HG03521 (cell line): ENCODE results near the gene IGF1R.
"Not testable (repeated sequence)": the region's sequence is repeated elsewhere in the genome, so short reads cannot be mapped to it uniquely, and the experiment has no call there.

Experiments
- ATAC-seq: cut with Tn5 transposase; IDR thresholded peaks from one replicate; pipeline ENCODE4 v1.9.1; 2021; ENCODE audit warnings: mild to moderate bottlenecking, moderate library complexity; ENCODE audit not compliant: unreplicated experiment

IGF1R gene

DNA sequence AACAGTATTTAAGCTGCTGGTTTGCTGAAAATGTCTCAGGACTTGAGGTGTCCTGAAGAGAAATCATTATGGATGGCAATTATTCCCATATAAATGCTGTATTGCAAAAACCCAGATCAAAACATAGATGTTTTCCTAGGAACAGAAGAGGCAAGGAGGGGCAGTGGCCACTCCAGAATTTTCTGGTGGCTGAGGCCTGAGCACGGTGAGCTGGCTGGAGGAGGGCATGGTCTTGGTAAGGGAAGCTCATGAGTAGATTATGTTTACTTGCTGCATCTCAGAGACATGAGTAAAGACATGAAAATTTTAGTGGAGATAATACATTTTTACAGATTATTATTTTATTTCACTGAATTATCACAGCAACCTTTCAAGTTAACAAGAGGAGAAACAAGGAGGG lies 328.2 kb downstream of the IGF1R start:
- ATAC-seq = no peak

DNA sequence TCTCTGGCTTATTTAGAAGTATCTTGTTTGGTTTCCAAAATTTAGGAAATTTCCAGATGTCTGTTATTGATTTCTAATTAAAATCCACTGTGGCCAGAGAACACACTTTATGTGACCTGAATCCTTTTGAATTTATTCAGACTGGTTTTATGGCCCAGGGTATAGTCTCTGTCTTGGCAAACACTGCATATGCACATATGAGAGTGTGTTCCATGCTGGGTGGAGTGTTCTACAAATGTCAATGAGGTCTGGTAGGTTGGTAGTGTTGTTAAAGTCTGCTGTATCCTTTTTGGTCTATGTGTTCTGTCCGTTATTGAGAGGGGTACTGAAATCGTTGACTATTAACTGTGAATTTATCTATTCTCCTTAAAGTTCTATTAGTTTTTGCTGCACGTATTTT lies 329.1 kb downstream of the IGF1R start:
- no peak for ATAC-seq

DNA sequence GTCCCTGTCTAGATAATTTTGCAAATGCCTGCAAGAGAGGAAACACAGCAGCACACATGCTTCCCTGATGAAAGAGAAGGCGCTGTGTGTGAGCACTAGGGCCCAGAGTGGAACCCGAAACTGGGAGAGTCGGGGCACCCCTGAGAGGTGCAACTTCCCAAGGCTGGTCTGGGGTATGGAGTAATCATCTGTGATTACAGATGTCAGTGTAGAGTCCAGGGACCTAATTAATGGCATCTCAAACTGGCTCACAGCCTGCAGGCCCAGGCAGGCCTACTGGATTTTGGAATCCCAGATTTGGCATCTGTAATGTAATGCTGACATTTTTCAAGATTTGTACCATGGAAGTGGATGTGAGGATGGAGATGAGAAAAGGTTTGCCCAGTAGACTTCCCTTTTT lies 329.8 kb downstream of the IGF1R start:
- no peak for ATAC-seq

DNA sequence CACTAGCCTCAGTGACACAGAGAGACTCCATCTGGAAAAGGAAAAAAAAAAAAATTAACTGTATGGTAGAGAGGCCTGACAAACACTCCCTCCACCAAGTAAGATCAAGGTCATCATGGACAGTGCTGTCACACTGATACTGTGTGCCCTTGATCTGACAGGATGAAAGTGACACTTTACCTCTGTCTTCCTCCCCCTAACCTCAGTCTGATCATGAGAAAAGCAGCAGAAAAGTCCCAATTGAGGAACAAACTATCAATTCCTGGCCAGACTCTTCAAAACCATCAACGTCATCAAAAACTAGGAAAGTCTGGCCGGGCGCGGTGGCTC lies 332.5 kb downstream of the IGF1R start:
- no peak for ATAC-seq

DNA sequence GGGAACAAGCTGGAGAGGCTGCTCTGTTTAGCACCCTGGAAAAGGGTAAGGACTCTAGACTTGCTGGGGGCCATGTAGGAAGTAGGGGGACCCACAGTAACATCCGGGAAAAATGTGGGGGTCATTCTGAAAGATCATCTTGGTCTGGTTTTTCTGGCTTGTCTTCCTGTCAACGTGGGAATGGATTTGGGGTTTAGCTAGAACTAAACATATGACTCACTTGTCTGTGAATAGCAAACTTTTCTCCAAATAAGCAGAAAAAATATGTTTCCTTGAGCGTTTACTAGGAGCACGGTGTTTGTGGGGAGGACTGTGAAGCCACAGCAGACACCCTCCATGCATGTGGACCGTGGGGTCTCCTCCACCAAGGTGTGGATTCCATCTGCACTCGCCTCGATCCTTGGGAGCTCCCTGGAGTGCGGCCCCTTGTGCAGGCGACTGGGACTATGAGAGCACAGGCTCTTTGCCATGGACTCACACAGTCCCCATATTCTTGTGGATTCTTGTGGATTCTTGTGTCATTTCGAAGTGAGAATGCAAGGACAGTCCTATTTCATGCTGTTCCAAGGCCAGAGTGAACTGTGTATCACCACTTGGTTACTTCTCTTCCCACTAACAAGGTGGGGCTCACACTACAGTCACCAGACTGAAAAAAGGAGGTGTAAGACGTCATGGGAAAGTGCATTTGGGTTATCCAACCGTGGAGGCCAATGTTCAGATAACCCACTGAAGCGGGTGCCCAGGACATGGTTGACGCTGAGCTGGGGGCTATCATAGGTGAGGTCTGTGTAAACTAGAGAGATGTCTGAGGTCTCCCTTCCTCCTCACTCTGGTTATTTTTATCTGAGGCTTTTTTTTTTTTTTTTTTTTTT lies 333.7 kb downstream of the IGF1R start:
- peak; percentile 65 for ATAC-seq

DNA sequence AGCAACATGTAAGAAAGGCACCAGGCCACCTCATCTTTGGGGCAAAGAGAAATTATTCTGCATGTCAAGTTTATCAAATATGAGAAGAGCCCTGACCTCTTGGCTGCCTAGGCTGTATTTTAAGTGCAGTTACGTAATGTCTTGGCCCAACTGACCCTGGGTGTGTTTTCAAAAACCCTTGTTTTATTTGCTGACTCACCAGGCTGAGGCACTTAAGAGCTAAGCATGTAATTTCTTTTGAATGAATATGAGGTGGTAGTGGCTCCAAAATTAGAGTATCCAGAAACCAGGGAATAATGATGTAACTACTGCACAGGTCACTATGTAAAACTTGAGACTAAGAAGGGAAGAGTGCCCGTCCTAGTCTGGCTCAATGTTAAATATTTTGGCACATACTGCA lies 335.0 kb downstream of the IGF1R start:
- ATAC-seq = no peak

DNA sequence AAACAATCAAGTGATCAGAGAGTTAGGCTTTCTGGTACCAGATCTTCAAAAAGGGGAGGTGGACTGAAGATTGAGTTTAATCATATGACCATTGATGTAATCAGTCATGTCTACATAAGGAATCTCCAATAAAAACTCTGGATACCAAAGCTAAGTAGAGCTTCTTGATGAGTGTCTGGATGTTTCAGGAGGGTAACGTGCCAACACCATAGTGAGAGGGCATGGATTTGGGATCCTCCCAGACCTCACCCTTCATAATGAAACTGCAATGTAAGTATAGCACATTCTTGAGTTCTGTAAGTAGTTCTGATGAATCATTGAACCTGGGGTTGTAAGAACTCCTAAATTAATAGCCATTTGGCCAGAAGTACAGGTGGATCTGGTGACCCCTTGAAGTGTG lies 337.9 kb downstream of the IGF1R start:
- no peak for ATAC-seq

DNA sequence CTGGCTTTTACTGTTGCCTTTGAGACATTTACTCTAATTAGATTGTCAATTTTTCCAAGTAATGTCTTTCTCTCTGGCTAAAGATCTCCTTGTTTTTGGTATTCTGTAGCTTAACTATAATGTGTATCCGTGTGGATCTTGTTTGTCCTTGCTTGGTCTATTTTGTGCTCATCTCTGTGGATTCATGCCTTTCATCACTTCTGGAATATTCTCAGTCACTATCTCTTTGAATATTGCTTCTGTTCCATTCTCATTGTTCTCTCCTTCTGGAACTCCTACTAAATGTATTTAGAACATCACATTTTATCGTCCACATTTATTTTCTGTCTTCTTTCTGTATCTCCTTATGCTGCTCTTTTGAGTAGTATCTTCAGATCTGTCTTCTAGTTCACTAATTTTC lies 346.6 kb downstream of the IGF1R start:
- ATAC-seq = no peak

DNA sequence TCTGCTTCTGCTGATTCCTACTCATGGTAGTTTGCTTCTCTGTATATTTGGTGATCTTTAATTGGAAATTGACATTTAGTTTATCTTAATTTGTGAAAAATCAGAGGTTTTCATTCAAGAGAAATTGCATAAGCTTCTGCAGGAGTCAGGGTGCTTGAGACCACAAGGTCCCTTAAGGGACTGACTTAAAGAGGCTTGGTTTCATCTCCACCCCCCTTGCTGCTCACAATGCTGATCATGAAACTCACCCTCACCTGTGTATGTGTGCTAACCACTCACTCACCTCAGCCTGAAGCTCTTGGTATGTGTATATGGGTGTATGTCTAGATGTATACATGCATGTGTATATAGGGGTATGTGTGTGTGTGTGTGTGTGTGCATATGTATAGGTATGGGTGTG lies 347.8 kb downstream of the IGF1R start:
- ATAC-seq = no peak

DNA sequence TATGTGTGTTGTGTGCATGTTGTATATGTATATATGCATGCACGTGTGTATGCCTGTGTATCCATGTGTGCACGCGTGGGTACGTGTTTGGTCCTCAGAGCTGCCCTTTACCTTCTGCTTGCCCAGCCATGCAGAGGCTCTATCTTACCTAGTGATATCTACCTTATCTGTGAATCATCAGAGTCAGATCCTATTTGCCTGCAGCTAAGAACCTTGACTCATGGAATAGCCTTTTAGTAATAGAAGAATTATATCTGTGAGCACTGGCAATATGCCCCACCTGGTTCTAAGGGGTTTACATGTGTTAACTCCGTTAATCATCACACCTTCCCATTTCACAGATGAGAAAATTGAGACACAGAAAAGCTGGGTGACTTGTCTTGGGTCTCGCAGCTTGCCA lies 348.3 kb downstream of the IGF1R start:
- no peak for ATAC-seq

DNA sequence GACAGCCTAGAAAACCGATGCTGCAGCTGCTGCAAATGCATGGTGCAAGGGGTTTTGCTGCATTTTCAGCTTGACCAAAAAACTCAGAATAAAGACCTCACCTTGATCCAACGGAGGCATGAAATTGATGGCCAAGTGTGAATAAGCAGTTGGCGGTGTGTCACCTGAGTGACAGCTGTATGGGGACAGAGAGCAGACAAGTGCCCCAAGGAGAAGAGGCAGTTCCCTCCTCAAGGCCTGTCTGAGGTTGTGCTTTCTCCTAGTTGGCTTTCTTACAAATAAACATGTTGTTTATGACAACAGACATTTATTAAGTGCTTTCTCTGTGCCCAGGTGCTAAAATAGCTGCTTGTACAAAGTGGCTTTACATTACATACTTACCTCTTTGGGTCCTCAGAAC lies 349.0 kb downstream of the IGF1R start:
- ATAC-seq = no peak

DNA sequence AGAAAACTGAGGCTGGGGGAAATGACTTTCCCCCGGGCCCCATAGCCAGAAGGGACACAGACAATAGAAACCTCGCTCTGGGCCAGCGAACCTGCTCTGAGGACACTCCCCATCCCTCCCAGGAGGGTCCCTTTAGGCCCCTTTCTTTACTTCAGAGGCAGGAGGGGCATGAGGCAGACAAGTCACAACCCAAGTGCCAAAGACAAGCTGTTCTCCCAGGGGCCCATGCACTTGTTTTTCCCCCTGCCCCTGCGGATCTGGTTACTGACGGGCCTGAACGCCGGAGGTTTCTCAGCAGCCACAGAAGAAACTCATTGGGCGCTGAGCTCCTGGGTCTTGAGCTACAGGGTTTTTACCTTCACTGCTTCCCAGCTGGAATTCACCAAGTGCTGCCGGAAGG lies 349.4 kb downstream of the IGF1R start:
- no peak for ATAC-seq

DNA sequence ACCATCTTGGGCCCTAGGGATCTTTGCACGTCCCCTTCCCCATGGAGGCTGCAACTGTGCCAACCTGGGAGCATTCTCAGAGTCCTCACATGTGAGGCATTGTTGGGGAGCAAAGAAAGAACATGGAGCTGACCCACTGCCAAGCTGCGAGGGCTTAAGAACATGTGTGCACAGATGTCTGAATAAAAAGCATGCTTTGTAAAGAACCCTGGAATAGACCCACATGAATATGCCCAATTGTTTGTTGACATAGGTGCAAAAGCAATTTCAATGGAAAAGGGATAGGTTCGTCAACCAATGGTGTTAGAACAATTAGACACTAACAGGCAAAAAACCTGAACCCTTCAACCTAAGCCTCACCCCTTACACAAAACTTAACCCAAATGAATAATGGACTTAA lies 349.9 kb downstream of the IGF1R start:
- no peak for ATAC-seq

DNA sequence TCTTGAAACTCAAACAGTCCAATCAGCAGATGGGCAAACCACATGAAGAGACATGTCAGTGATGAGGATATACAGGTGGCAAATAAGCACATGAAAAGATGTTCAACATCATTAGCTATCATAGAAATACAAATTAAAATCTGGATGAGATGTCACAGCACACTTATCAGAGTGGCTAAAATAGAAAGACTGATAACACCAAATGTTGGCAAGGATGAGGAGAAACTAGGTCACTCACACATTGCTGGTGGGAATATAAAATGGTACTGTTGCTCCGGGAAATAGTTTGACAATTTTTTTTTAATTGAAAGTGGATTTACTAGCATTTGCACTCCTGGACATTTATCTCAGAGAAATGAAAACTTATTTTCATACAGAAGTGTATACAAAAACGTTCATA lies 350.9 kb downstream of the IGF1R start:
- ATAC-seq = no peak

DNA sequence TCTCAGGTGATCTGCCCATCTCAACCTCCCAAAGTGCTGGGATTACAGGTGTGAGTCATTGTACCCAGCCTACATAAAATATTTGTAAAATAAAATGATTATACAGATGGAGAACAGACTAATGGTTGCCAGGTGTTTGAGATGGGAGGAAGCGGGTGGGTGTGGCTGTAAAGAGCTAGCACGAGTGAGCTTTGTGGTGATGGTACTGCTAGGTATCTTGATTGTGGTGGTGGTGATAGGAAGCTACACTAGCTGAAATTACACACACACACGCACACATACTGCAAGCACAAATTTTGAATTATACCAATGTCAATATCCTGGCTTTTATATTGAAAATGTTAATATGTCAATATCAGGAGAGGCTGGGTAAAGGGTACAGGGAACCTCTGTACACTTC lies 353.9 kb downstream of the IGF1R start:
- no peak for ATAC-seq

DNA sequence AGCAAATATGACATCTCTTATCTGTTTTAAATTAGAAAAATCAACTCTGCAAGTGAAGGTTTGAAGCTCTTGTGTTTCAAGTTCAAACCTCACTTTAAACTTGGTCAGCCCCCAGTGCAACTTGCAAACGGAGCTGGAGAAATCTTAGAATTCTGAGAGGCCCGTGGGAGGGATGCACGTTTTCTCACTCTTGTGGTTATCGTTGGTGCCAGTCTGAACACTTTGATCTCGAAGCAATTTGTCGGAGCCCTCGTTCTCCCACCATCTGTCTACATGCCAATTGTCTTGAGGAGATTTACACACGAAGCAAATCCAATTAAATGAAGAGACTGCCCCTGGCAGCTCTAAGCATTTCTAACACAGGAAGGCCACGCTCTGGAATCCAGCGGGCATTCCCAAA lies 355.0 kb downstream of the IGF1R start:
- not testable (repeated sequence) for ATAC-seq

DNA sequence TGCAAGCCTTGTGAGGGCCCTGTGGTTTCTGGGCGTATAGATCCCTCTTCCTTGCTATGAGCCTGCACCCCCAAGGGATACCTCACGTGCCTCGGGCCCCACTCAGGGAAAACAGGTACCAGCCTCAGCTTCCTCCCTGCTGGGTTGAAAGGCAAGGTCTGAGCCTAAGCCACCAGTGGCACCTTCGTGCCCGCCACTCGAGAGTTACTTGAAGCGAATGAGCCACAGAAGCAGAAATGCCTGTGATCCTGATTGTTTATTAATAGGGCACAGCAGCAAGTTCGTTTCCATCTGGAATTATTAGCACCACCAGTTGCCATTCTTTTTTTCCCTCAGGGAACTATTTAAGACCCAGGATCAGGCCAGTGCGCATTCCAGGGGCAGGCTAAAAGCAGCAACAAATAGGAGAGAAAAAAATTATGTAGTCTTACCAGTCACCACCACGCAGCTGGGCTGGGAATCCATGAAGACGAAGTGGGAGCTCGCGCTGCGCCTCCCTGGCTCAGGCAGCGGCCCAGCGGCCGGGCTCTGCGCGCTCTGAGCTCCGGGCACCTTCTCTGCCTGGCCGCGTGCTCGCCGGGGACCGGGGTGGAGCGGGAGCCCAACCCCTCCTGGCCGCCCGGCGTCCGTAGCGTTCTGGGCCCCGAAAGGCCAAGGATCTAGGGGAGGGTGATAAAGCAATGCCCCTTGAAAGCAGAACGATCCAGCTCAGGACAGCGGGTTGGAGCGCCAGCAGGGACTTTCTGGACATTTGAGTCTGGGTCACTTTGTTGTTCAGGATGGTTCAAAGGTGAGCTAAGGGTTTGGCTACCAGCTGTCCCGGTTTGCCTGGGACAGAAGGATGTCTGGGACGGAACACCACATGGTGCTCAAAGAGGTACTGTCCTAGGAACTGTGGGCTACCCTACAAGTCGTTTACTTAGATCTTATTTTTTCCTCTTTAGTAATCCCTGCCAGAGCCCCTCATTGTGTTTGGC lies 356.9 kb downstream of the IGF1R start:
- not testable (repeated sequence) for ATAC-seq

DNA sequence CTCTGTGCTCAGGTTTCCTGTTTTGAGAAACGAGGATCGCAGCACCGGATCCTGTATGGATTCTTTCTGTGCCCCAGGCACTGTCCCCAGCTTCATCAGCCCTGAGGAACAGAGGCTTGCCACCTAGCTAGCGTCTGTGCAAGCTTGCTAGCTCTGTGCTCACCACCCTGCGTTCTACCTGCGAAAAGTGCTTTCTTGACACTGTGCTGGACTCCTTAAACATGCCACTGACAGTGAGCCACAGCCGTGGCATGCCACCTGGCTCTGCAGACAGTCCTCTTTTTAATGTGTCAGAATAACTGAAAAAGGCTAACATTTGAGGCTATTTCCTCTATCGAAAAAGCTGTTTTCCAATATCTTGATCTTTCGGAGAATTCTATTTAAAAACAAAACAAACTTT lies 357.8 kb downstream of the IGF1R start:
- ATAC-seq = no peak

DNA sequence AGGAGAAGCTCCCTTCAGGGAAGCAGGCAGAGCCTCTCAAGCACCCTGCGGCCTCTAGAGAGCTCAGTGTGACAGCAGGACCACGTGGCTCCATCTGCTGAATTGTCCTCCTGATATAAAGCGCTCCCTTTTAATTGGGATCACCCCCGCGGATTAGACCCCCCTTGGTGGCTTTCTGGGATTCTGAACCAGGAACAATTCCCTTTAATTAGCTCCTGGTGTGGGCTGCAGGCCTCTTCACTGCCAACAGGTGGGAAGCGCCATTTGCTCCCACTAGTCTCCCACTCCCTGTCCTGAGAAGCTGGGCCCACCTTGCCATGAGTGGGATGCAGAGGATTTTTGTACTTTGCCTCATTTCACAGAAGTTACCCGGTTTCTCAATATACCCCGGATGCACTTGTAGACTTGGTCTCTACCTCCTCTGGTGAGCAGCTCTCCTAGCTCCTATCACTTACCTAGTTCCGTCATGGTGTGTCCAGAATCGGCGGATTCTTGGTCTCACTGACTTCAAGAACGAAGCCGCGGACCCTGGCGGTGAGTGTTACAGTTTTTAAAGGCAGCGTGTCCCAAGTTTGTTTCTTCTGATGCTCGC lies 358.7 kb downstream of the IGF1R start:
- ATAC-seq = no peak

DNA sequence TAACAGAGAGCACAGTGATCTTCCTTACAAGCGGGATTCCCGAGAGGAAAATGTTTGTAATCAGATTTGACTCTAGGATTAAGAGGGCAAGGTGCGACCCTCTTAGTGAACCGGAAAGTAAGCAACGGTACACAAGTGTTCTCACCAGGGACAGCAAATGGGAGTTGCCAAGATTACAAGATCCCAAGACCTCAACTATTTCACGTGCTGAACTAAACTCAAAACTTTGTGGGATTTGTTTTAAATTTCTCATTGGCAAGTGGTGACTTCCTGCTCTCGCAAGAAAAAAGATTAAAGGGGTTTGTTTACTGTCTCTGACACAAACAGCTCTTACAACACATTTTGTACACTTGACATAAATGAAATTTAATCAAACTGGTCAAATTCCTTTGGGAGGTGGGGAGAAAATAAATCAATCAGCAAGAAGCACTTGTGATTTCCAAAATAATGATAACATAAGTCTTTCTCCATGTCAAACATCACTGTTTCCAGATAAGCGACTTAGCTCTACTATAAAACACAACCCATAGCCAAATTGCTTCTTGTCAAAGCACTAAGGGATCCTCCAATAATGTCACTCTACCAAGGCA lies 361.5 kb downstream of the IGF1R start:
- no peak for ATAC-seq

DNA sequence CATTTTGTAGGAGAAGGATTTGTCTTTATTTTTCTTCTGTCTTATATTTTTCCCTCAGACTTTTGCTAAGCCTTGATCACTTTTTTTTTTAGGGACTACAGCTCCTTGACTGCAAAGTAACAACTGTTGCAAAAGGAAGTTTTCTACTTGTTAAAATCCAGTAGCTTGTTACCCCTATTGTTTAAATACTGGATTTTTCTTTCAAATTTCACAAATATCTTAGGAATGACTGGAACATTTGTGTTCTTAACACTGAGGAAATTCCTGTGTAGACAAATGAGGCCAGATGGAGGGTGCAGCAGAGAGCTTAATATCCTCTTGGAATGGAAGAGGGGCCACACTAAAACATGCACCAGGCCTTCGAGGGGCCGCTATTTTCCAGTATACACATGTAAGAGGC lies 362.4 kb downstream of the IGF1R start:
- no peak for ATAC-seq
